Measurements from ENCODE around the gene DOCK3. TPM values are rescaled to one million over a fixed set of nuclear protein-coding genes. Genes with fewer than 3 reads are reported as not detected.

DOCK3 gene
- total and polyA plus RNA-seq, 10 of the 15 experiments (the other 5 are each of a cell fraction or from before 2014, with no cell fraction given), result 0.02 to 0.52 (median 0.04) TPM; not detected in 5

DNA sequence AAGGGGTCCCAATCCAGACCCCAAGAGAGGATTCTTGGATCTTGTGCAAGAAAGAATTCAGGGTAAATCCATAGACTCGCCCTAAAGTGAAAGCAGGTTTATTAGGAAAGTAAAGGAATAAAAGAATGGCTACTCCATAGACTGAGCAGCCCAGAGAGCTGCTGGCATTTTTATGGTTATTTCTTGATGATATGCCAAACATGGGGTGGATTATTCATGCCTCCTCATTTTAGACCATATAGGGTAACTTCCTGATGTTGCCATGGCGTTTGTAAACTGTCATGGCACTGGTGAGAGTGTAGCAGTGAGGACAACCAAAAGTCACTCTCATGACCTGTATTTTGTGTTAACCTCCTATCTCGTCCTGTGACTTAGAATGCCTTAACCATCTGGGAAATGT lies 142.2 kb downstream of the DOCK3 start:
- Histone ChIP-seq H3K4me1 (ENCODE audit: control insufficient read depth, insufficient read depth, low read length) (no peaks in the 10 kb centered on the region), H3K27ac (ENCODE audit: control insufficient read depth, insufficient read depth) (no peak overlapping the region), H3K4me3 (no peak overlapping the region), H4K20me1 (ENCODE audit: control insufficient read depth, insufficient read depth) (no peaks in the 10 kb centered on the region), H2AFZ (ENCODE audit: control insufficient read depth, low read depth, low read length) (no peak overlapping the region), H3K4me2 (ENCODE audit: control insufficient read depth, insufficient read depth) (no peak overlapping the region), H3K27me3 (replicated peaks in 1 of 2; ENCODE audit: control insufficient read depth in 2 of 2, insufficient read depth in 2 of 2, low read length in 1 of 2) (no peaks in the 10 kb centered on the region), H3K79me2 (ENCODE audit: control insufficient read depth, insufficient read depth, low read length) (no peaks in the 10 kb centered on the region), H3K9ac (ENCODE audit: control insufficient read depth, insufficient read depth, low read length) (no peak overlapping the region), H3K36me3 (ENCODE audit: control insufficient read depth in 2 of 2, insufficient read depth in 2 of 2, low read length in 1 of 2) (no peaks in the 10 kb centered on the region), H3K9me3 (replicated peaks; ENCODE audit: control insufficient read depth, insufficient read depth, low read length) (no peaks in the 10 kb centered on the region)
- RAD21 ChIA-PET (ENCODE audit: unreplicated experiment), result no interaction called here
- FAIRE-seq, result no peak
- ATAC-seq, result no peak
- SMC1A ChIA-PET (ENCODE audit: uncharacterized antibody, unreplicated experiment), result interaction anchor here (1.1 kb wide), 1 partner anchor 24 kb away, joined by 3 read pairs; no protein-coding TSS in a partner anchor
- CTCF ChIA-PET, result no interaction called here
- intact Hi-C loops (cut with micrococcal nuclease; ENCODE audit: unreplicated experiment), result no loop called here
- 0% methylated on average over 2 of the region's 3 CpGs for WGBS (ENCODE audit: insufficient coverage, insufficient replicate concordance, low lambda C conversion rate, missing lambda C conversion rate)
- POLR2A ChIA-PET, result no interaction called here
- DNase-seq (ENCODE audit: low read depth, low spot score), result no peak
- no peak for TF ChIP-seq EZH2 (IDR thresholded peaks at IDR 0.05; ENCODE audit: borderline replicate concordance, control insufficient read depth, low read depth, low read length)
- no peak for TF ChIP-seq EGR1 (IDR thresholded peaks at IDR 0.05; ENCODE audit: borderline replicate concordance in 1 of 2, low read depth in 2 of 2, low read length in 2 of 2)
- TF ChIP-seq MLLT1 (IDR thresholded peaks at IDR 0.05), result no peak
- TF ChIP-seq NFIC (IDR thresholded peaks at IDR 0.05; ENCODE audit: low read depth, low read length), result no peak
- in situ Hi-C loops (cut with MboI), result no loop called here
- BruUV-seq (replicated peaks), result no TSS peak

GRCh38 chr3:50817756-50818529 lies 143.2 kb downstream of the DOCK3 start:
- DNase-seq (ENCODE audit: low read depth, low spot score) (no peak), ATAC-seq (no peak), FAIRE-seq (no peak)
- in situ Hi-C loops (cut with MboI), result no loop called here
- H3K27me3 ChIP-seq (replicated peaks in 1 of 2; ENCODE audit: control insufficient read depth in 2 of 2, insufficient read depth in 2 of 2, low read length in 1 of 2), result no peaks in the 10 kb centered on the region
- H3K9me3 ChIP-seq (replicated peaks; ENCODE audit: control insufficient read depth, insufficient read depth, low read length), result no peaks in the 10 kb centered on the region
- H3K79me2 ChIP-seq (ENCODE audit: control insufficient read depth, insufficient read depth, low read length), result no peaks in the 10 kb centered on the region
- H4K20me1 ChIP-seq (ENCODE audit: control insufficient read depth, insufficient read depth), result no peaks in the 10 kb centered on the region
- intact Hi-C loops (cut with micrococcal nuclease; ENCODE audit: unreplicated experiment), result no loop called here
- no peaks in the 10 kb centered on the region for H3K4me1 ChIP-seq (ENCODE audit: control insufficient read depth, insufficient read depth, low read length)
- RAD21 ChIA-PET (ENCODE audit: unreplicated experiment), result no interaction called here
- WGBS (ENCODE audit: insufficient coverage, insufficient replicate concordance, low lambda C conversion rate, missing lambda C conversion rate), result 2% methylated on average over 3 of the region's 3 CpGs
- SMC1A ChIA-PET (ENCODE audit: uncharacterized antibody, unreplicated experiment), result interaction anchor here (0.7 kb wide), 1 partner anchor 8 kb away, joined by 3 read pairs; no protein-coding TSS in a partner anchor
- H3K4me2 ChIP-seq (ENCODE audit: control insufficient read depth, insufficient read depth), result no peak overlapping the region
- H3K27ac ChIP-seq (ENCODE audit: control insufficient read depth, insufficient read depth), result no peak overlapping the region
- no peak overlapping the region for H2AFZ ChIP-seq (ENCODE audit: control insufficient read depth, low read depth, low read length)
- CTCF ChIA-PET, result no interaction called here
- POLR2A ChIA-PET, result no interaction called here
- no peak overlapping the region for H3K4me3 ChIP-seq
- no peaks in the 10 kb centered on the region for H3K36me3 ChIP-seq (ENCODE audit: control insufficient read depth in 2 of 2, insufficient read depth in 2 of 2, low read length in 1 of 2)
- no TSS peak for BruUV-seq (replicated peaks)
- no peak overlapping the region for H3K9ac ChIP-seq (ENCODE audit: control insufficient read depth, insufficient read depth, low read length)
- TF ChIP-seq ZNF24 (IDR thresholded peaks at IDR 0.05) (no peak), ZZZ3 (IDR thresholded peaks at IDR 0.05; ENCODE audit: control insufficient read depth, insufficient read length, low read depth) (no peak), ATF2 (IDR thresholded peaks at IDR 0.05; ENCODE audit: low read length) (no peak), KLF5 (IDR thresholded peaks at IDR 0.05; ENCODE audit: partially characterized antibody) (no peak), ELK1 (IDR thresholded peaks at IDR 0.05; ENCODE audit: low read depth, low read length) (no peak)
